Esophagus muscularis mucosa (tissue), 4 donors: Measurements from ENCODE around the gene HAUS2. TPM values are rescaled to one million over a fixed set of nuclear protein-coding genes. Genes with fewer than 3 reads are reported as not detected.

Source experiments
- DNase-seq: peaks from one replicate; pipeline ENCODE4 v3.0.0-alpha.2; 2017; ENCODE audit errors: extremely low spot score
- H3K27ac ChIP-seq, 4 donors: fragments of 200-600 bp; sonication (generic); replicated peaks in 1 of 4; 1 replicate in 3 of 4; 2 replicates in 1 of 4; pipeline ENCODE4 v1.5.1; 2016 to 2019; ENCODE audit warnings: mild to moderate bottlenecking in 1 of 4
- H3K27me3 ChIP-seq, 4 donors: fragments of 200-600 bp; sonication (generic); one replicate each; pipeline versions ENCODE4 v1.5.1 to v1.6.0; 2016 to 2019
- H3K36me3 ChIP-seq, 4 donors: fragments of 200-600 bp; sonication (generic); one replicate each; pipeline ENCODE4 v1.5.1; 2016 to 2019
- H3K4me1 ChIP-seq, 4 donors: fragments of 200-600 bp; sonication (generic); one replicate each; pipeline ENCODE4 v1.5.1; 2016 to 2019
- H3K4me3 ChIP-seq, 4 donors: fragments of 200-600 bp; sonication (generic); 1 replicate in 2 of 4; 2 replicates in 2 of 4; pipeline ENCODE4 v1.5.1; 2016 to 2019; ENCODE audit warnings: mild to moderate bottlenecking in 4 of 4, moderate library complexity in 1 of 4
- H3K9me3 ChIP-seq, 4 donors: fragments of 200-600 bp; sonication (generic); 1 replicate in 3 of 4; 2 replicates in 1 of 4; pipeline ENCODE4 v1.5.1; 2016 to 2019
- EP300 ChIP-seq: sonication (generic); formaldehyde crosslinking; IDR thresholded peaks from one replicate; pipeline ENCODE4 v1.6.1; 2017; ENCODE audit warnings: antibody characterized with exemption
- POLR2A ChIP-seq: fragments of 450-650 bp; IDR thresholded peaks from one replicate; pipeline ENCODE4 v1.6.1; 2017; ENCODE audit warnings: antibody characterized with exemption, moderate library complexity, mild to moderate bottlenecking, low read depth
- POLR2AphosphoS5 ChIP-seq, 2 donors: sonication (generic); formaldehyde crosslinking; IDR thresholded peaks; one replicate each; pipeline ENCODE4 v1.6.1; 2017; ENCODE audit warnings: antibody characterized with exemption in 2 of 2
- WGBS: methylation state at CpG from one replicate; pipeline ENCODE4 v1.1.5; 2018; 5-methylcytosine and 5-hydroxymethylcytosine counted together
- intact Hi-C: fragments of 100-400 bp; cut with DNase I; formaldehyde crosslinking; loops from one replicate; pipeline ENCODE4 v1.15.1; 2023
- total RNA-seq, 4 donors: library from RNA; depleted of rRNA; stranded (reverse); fragments of >200 nt; gene quantifications; one replicate each; pipeline versions ENCODE4 v1.1.0 to v1.2.1, GENCODE V29; 2016
- TF ChIP-seq, protein P1 (sequence below), 3 experiments: fragments of 200-600 bp in 2 of 3; fragments of 450-650 bp in 1 of 3; sonication (generic) in 2 of 3; IDR thresholded peaks; one replicate each; pipeline ENCODE4 v1.5.1; 2017 to 2019; ENCODE audit warnings: antibody characterized with exemption in 3 of 3, mild to moderate bottlenecking in 2 of 3, moderate library complexity in 1 of 3

Gene HAUS2
- total RNA-seq, 4 donors from 2014 or later, result 13.2 to 28.2 (median 16.0) TPM

DNA sequence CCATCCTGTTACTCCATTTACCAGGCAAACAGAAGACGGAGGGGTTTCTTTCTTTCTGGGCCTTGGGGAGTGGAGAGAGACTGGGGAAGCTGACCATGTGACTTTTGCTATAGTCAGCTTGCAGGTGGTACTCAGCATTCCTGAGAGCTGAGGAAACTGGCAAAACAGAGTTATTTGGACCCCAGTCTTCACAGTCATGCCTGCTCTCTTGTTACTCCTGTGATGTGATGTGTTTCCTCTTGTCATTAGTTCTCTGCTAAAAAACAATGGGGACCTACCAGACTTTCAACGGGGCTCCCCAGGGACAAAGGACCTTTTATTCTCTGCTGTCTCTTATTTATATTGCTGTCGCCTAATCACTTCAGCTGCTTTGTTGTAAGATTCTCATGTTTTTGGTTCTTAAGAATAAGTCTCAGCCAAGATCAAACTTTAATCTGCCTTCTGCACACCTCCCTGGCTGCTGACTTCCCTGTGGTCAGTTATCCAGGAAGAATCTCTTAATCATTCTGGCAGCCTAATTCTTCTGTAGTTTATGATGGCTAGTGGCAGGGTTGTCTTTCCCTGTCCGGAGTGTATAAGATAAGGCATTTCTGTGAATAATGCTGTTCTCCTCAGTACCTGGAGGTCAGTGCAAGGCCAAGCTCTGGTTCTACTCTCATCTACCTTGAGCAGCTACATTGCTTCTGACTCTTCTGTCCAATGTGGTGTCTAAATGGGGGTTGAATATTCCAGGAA, 35.6 kb downstream of the HAUS2 start:
- H3K36me3 ChIP-seq, result peaks cover 0 to 14% (median 12%) of the 10 kb centered on the region in 4 donors
- peak overlapping the region; percentile 75 to 83 (median 81) for H3K27ac ChIP-seq
- intact Hi-C loops, result no loop called here
- TF ChIP-seq EP300, result no peak
- TF ChIP-seq, protein P1, sequence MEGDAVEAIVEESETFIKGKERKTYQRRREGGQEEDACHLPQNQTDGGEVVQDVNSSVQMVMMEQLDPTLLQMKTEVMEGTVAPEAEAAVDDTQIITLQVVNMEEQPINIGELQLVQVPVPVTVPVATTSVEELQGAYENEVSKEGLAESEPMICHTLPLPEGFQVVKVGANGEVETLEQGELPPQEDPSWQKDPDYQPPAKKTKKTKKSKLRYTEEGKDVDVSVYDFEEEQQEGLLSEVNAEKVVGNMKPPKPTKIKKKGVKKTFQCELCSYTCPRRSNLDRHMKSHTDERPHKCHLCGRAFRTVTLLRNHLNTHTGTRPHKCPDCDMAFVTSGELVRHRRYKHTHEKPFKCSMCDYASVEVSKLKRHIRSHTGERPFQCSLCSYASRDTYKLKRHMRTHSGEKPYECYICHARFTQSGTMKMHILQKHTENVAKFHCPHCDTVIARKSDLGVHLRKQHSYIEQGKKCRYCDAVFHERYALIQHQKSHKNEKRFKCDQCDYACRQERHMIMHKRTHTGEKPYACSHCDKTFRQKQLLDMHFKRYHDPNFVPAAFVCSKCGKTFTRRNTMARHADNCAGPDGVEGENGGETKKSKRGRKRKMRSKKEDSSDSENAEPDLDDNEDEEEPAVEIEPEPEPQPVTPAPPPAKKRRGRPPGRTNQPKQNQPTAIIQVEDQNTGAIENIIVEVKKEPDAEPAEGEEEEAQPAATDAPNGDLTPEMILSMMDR (IDR thresholded peaks at IDR 0.05), result no peak
- TF ChIP-seq POLR2AphosphoS5 (IDR thresholded peaks at IDR 0.05), result no peak
- TF ChIP-seq POLR2A, result no peak
- peaks cover 48 to 87% (median 80%) of the 10 kb centered on the region in 4 donors for H3K4me1 ChIP-seq
- DNase-seq, result no peak
- WGBS, result 14% methylated on average over 4 of the region's 4 CpGs
- H3K4me3 ChIP-seq, result peak overlapping the region; percentile 31 to 53 (median 44)
- no peaks in the 10 kb centered on the region for H3K27me3 ChIP-seq
- H3K9me3 ChIP-seq, result no peaks in the 10 kb centered on the region

DNA sequence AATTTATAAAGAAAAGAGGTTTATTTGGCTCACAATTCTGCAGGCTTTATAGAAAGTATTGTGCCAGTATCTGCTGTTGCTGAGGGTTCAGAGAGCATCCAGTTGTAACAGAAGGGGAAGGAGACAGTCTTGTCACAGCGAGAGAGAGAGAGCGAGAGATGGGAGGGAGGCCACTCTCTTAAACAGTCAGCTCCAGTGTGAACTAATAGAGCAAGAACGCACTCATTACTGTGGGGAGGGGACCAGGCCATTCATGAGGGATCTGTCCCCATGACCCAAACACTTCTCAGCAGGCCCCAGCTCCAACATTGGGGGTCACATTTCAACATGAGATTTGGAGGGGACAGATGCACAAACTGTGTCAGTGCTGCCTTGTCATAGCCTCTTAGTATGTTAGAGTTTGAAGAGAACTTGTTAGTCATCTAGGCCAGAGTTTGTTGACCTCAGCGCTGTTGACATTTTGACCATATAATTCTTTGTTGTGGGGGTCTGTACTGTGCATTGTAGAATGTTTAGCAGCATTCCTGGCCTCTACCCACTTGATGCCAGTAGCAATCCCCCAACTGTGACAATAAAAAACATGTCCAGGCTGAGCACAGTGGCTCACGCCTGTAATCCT, 42.1 kb downstream of the HAUS2 start:
- no peak for DNase-seq
- peak overlapping the region in 3 of 4 donors; percentile 39 to 77 (median 76) for H3K27ac ChIP-seq
- WGBS, result 88% methylated on average over 5 of the region's 5 CpGs
- peaks cover 0 to 24% (median 17%) of the 10 kb centered on the region in 4 donors for H3K36me3 ChIP-seq
- no peaks in the 10 kb centered on the region for H3K27me3 ChIP-seq
- no peak for TF ChIP-seq POLR2AphosphoS5 (IDR thresholded peaks at IDR 0.05)
- TF ChIP-seq, protein P1 (IDR thresholded peaks at IDR 0.05), result no peak
- TF ChIP-seq POLR2A, result no peak
- TF ChIP-seq EP300, result no peak
- intact Hi-C loops, result no loop called here
- peaks cover 17 to 83% (median 67%) of the 10 kb centered on the region in 4 donors for H3K4me1 ChIP-seq
- H3K4me3 ChIP-seq, result no peak overlapping the region
- H3K9me3 ChIP-seq, result no peaks in the 10 kb centered on the region

DNA sequence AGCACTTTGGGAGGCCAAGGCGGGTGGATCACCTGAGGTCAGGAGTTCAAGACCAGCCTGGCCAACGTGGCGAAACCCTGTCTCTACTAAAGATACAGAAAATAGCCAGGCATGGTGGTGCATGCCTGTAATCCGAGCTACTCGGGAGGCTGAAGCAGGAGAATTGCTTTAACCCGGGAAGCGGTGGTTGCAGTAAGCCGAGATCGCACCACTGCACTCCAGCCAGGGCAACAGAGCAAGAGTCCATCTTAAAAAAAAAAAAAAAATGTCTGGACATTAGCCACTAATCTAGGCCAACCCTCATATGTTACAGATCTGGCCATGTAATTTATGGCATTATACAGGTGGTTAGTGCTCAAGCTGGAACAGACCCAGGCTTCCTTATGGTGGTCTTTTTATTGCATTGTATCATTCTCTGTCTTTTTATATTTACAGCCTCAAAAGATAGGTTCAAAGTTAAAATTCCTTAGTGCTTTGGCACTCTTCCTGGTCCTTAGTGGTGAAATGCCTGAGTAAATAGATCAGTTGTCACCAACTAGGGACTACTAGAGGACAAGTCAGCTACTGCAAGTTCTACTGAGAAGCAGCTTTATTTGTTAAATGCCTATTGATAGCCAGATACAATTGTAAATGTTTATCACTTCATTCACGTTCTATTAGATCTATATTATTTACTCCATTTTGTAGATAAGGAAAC, 42.7 kb downstream of the HAUS2 start:
- intact Hi-C loops, result no loop called here
- no peak for DNase-seq
- TF ChIP-seq, protein P1 (IDR thresholded peaks at IDR 0.05), result peak; percentile 7 to 44 (median 15)
- no peak for TF ChIP-seq EP300
- Histone ChIP-seq H3K36me3 (peaks cover 0 to 22% (median 12%) of the 10 kb centered on the region in 4 donors), H3K9me3 (no peaks in the 10 kb centered on the region), H3K4me3 (no peak overlapping the region), H3K27ac (peak overlapping the region in 3 of 4 donors; percentile 39 to 77 (median 76)), H3K4me1 (peaks cover 24 to 84% (median 72%) of the 10 kb centered on the region in 4 donors), H3K27me3 (no peaks in the 10 kb centered on the region)
- WGBS, result 88% methylated on average over 10 of the region's 10 CpGs

DNA sequence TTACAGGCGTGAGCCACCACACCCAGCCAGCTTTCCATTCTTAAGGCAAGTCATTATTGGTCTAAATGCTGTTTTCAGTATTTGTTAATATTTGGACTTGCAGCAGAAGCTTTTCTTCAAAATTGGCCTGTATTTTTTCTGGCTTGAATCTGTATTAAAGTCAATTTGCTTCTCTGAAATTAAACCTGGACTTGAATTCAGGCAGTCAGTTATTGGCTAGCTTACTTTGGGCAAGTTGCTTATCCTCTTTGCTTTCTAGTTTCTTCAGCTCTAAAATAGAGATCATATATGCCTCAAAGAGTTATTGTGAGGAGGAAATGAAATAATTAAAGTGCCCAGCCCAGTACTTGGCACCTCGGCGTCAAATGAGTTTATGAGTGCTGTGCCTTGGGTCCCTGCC, 44.1 kb downstream of the HAUS2 start:
- peaks cover 0 to 15% (median 7%) of the 10 kb centered on the region in 4 donors for H3K36me3 ChIP-seq
- peak overlapping the region; percentile 75 to 78 (median 76) for H3K27ac ChIP-seq
- no peaks in the 10 kb centered on the region for H3K9me3 ChIP-seq
- H3K4me1 ChIP-seq, result peaks cover 26 to 86% (median 77%) of the 10 kb centered on the region in 4 donors
- 70% methylated on average over 3 of the region's 3 CpGs for WGBS
- TF ChIP-seq EP300, result no peak
- no peak for TF ChIP-seq POLR2A
- TF ChIP-seq POLR2AphosphoS5 (IDR thresholded peaks at IDR 0.05), result no peak
- TF ChIP-seq, protein P1 (IDR thresholded peaks at IDR 0.05), result no peak
- intact Hi-C loops, result no loop called here
- no peak for DNase-seq
- no peaks in the 10 kb centered on the region for H3K27me3 ChIP-seq
- H3K4me3 ChIP-seq, result peak overlapping the region in 3 of 4 donors; percentile 5 to 8 (median 6)
